HG02571 (cell line): ENCODE measurements around the gene SFMBT1.

Source experiments
- ATAC-seq: cut with Tn5 transposase; IDR thresholded peaks from one replicate; pipeline ENCODE4 v1.9.1; 2021; ENCODE audit warnings: mild to moderate bottlenecking, moderate library complexity; ENCODE audit not compliant: unreplicated experiment

The SFMBT1 gene

GRCh38 chr3:52857864-52858263, 188.0 kb downstream of the SFMBT1 start:
- ATAC-seq, result no peak

GRCh38 chr3:52857133-52857532, 188.7 kb downstream of the SFMBT1 start:
- ATAC-seq, result no peak

- no peak for ATAC-seq
These were observed 189.2 kb downstream of the SFMBT1 start for GRCh38 chr3:52856666-52857065.

- no peak for ATAC-seq
These were observed 191.9 kb downstream of the SFMBT1 start for GRCh38 chr3:52854013-52854412.
